Retina (tissue), 1 donor: ENCODE measurements around the gene PDLIM7.

Experiments
- DNase-seq: peaks from one replicate; pipeline ENCODE4 v3.0.0-alpha.2; 2016

Gene PDLIM7

GRCh38 chr5:177440211-177440989 lies 57.0 kb downstream of the PDLIM7 start:
- no peak for DNase-seq

DNA sequence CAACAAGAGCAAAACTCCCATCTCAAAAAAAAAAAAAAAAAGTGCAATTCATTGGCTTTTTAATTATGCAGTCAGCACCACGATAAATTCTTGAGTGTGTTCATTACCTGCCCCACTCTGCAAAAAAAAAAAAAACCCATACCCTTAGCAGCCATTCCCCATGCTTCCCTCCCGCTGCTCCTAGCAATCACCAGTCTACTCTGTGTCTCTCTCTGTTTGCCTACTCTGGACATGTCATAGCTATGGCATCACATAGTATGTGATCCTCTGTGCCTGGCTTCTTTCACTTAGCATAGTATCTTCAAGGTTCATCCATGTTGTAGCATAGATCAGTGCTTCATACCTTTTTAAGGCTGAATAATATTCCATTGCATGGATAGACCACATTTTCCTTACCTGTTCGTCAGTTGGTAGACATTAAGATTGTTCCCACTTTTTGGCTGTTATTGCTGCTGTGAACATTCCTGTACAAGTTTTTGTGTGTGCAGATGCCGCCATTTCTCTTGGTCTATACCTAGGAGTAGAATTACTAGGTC lies 57.8 kb downstream of the PDLIM7 start:
- no peak for DNase-seq

GRCh38 chr5:177438468-177438867 lies 58.9 kb downstream of the PDLIM7 start:
- no peak for DNase-seq

DNA sequence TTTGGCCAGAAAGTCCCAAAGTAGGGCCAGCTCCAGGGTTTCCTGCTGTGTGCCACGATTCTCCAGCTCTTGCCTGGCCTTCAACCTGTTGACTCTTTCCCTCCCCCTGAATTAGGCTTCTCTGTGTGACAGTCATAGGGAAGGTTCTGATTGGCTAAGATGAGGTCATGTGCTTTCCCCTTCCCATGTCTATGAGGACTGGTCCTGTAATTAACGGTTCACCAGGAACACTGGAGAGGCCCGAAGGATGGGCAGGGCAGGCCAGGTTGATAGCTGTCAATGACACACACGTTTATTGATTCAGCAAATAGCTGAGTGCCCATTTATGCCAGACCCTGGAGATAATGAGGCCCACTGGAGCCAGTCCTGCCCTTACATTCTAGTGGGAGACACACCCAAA lies 59.8 kb downstream of the PDLIM7 start:
- DNase-seq, result no peak

DNA sequence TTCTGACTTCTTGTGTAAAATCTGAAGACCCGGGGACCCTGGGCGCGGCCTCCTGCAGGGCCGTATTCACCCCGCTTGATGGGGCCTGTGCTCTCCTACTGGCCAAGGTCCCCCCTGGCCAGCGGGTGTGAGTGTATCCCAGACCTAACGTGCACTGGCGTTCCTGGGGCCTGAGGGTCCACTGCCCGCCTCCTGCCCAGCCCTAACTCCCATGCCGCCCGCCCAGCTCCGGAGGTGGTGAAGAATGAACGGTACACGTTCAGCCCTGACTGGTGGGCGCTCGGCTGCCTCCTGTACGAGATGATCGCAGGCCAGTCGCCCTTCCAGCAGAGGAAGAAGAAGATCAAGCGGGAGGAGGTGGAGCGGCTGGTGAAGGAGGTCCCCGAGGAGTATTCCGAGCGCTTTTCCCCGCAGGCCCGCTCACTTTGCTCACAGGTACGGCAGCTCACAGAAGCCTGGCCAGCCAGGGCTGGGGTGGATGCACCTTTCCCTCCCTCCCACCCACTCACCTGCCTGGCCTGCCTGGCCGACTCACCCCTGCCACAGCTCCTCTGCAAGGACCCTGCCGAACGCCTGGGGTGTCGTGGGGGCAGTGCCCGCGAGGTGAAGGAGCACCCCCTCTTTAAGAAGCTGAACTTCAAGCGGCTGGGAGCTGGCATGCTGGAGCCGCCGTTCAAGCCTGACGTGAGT lies 61.4 kb downstream of the PDLIM7 start:
- DNase-seq, result no peak

GRCh38 chr5:177434942-177435738 lies 62.3 kb downstream of the PDLIM7 start:
- DNase-seq, result no peak

DNA sequence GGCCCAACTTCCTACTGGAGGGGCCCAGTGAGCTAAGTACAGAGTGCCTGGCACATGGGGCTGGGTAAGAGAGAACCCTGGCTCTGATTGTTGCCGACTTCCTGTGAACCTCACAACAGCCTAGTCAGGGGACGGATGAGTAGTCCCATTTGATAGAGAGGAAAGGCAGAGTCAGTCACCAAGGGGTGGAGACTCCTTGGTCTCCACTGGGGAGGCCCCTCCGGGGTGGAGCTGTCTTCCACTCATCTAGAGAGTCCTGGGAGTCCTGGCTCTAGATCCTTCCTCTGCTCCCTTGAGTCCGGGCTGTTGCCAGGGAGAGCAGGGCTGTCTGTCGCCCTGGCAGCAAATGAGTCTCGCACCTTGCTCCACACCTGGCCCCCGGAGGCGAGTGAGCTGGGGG lies 63.0 kb downstream of the PDLIM7 start:
- no peak for DNase-seq

- DNase-seq, result no peak
Measured at GRCh38 chr5:177433658-177434217, 63.7 kb downstream of the PDLIM7 start.
